Fibroblast of pulmonary artery (primary cell): Measurements from ENCODE around the gene RBM17.
"Not testable (repeated sequence)": the region's sequence is repeated elsewhere in the genome, so short reads cannot be mapped to it uniquely, and the experiment has no call there.

Source experiments
- DNase-seq: peaks from one replicate; pipeline ENCODE4 v3.0.0-alpha.2; 2010; ENCODE audit warnings: low read depth
- H3K4me3 ChIP-seq: replicated peaks from 2 replicates; pipeline ENCODE4 v1.5.1; 2011; ENCODE audit warnings: low read depth, mild to moderate bottlenecking, control low read depth, low read length, moderate library complexity
- CTCF ChIP-seq: IDR thresholded peaks from 2 replicates; pipeline ENCODE4 v1.5.1; 2011; ENCODE audit warnings: mild to moderate bottlenecking, control low read depth, low read length, inconsistent platforms; ENCODE audit errors: missing control alignments

RBM17 gene

GRCh38 chr10:6095810-6096570 is 7.2 kb downstream of the RBM17 start:
- H3K4me3 ChIP-seq: no peak overlapping the region
- TF ChIP-seq CTCF: no peak
- no peak for DNase-seq

- no peak for TF ChIP-seq CTCF
- no peak for DNase-seq
- no peak overlapping the region for H3K4me3 ChIP-seq
These were observed 8.2 kb downstream of the RBM17 start for GRCh38 chr10:6097063-6097462.

- no peak for DNase-seq
- TF ChIP-seq CTCF: no peak
- no peak overlapping the region for H3K4me3 ChIP-seq
These were observed 9.3 kb downstream of the RBM17 start for GRCh38 chr10:6098156-6098555.

- no peak for DNase-seq
- no peak overlapping the region for H3K4me3 ChIP-seq
- no peak for TF ChIP-seq CTCF
These were observed 11.5 kb downstream of the RBM17 start for GRCh38 chr10:6100370-6100769.

GRCh38 chr10:6101181-6101580 is 12.3 kb downstream of the RBM17 start:
- no peak for DNase-seq
- H3K4me3 ChIP-seq: no peak overlapping the region
- no peak for TF ChIP-seq CTCF

GRCh38 chr10:6102128-6102527 is 13.3 kb downstream of the RBM17 start:
- TF ChIP-seq CTCF: no peak
- DNase-seq: no peak
- H3K4me3 ChIP-seq: no peak overlapping the region

GRCh38 chr10:6103591-6103990 is 14.8 kb downstream of the RBM17 start:
- DNase-seq: no peak
- no peak for TF ChIP-seq CTCF
- no peak overlapping the region for H3K4me3 ChIP-seq

GRCh38 chr10:6107616-6108015 is 18.8 kb downstream of the RBM17 start:
- not testable (repeated sequence) for DNase-seq, H3K4me3 ChIP-seq
